ENCODE data around the gene MAN1A1.

GRCh38 chr6:119147101-119148053 lies 202.2 kb downstream of the MAN1A1 start:
- TF ChIP-seq CTCF (optimal IDR thresholded peaks at IDR 0.05 in 1 of 3, IDR thresholded peaks at IDR 0.05 in 1 of 3, conservative IDR thresholded peaks at IDR 0.05 in 1 of 3; ENCODE audit: extremely low read depth in 1 of 3, insufficient read depth in 2 of 3, low read length in 3 of 3) (no peak), EZH2 (IDR thresholded peaks at IDR 0.05; ENCODE audit: low read length) (no peak)

All from keratinocyte (primary cell).